Measurements from ENCODE around the gene COL20A1.

DNA sequence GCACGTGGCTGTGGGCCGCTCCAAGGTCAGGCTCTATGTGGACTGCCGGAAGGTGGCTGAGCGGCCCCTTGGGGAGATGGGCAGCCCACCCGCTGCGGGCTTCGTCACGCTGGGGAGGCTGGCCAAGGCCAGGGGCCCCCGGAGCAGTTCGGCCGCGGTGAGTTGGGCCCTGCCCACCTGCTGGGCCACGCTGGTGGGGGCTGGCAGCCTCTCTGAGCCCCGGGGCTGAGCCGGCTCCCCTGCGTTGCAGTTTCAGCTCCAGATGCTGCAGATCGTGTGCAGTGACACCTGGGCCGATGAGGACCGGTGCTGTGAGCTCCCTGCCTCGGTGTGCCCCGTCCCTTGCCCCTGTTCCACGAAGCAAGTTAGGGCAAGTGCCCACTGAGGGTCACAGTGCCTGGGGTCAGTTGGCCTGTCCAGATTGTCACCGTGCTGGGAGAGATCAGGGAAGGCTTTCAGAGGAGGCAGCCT is 27.1 kb downstream of the COL20A1 start:
- TF ChIP-seq, protein P1, sequence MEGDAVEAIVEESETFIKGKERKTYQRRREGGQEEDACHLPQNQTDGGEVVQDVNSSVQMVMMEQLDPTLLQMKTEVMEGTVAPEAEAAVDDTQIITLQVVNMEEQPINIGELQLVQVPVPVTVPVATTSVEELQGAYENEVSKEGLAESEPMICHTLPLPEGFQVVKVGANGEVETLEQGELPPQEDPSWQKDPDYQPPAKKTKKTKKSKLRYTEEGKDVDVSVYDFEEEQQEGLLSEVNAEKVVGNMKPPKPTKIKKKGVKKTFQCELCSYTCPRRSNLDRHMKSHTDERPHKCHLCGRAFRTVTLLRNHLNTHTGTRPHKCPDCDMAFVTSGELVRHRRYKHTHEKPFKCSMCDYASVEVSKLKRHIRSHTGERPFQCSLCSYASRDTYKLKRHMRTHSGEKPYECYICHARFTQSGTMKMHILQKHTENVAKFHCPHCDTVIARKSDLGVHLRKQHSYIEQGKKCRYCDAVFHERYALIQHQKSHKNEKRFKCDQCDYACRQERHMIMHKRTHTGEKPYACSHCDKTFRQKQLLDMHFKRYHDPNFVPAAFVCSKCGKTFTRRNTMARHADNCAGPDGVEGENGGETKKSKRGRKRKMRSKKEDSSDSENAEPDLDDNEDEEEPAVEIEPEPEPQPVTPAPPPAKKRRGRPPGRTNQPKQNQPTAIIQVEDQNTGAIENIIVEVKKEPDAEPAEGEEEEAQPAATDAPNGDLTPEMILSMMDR (IDR thresholded peaks at IDR 0.05): no peak
- TF ChIP-seq EP300 (IDR thresholded peaks at IDR 0.05) (no peak), POLR2AphosphoS5 (IDR thresholded peaks at IDR 0.05) (no peak), POLR2A (IDR thresholded peaks at IDR 0.05) (no peak)

Data from stomach (tissue), 4 donors.